ENCODE measurements around the gene MAFG. TPM values are rescaled to one million over a fixed set of nuclear protein-coding genes. Genes with fewer than 3 reads are reported as not detected.

MAFG gene
- total and polyA plus RNA-seq, 9 of the 15 experiments (the other 6 are each of a cell fraction or from before 2014, with no cell fraction given), result 1.1 to 58.1 (median 24.9) TPM

- TF ChIP-seq ZMIZ1 (IDR thresholded peaks at IDR 0.05; ENCODE audit: low read depth in 2 of 2, low read length in 2 of 2) (peak in 1 of 2 experiments; percentile 5; a peak in 1 of 4 replicates), TCF3 (CRISPR knock-in tag; IDR thresholded peaks at IDR 0.05) (no peak; the same call in 1 of the 2 replicates), USF1 (CRISPR knock-in tag; IDR thresholded peaks at IDR 0.05) (no peak), NFE2 (IDR thresholded peaks at IDR 0.05; ENCODE audit: low read depth) (no peak), CBFB (CRISPR knock-in tag; IDR thresholded peaks at IDR 0.05) (no peak), HIVEP1 (CRISPR knock-in tag; IDR thresholded peaks at IDR 0.05) (no peak), ZNF398 (CRISPR knock-in tag; IDR thresholded peaks at IDR 0.05) (no peak), NR2C2 (CRISPR knock-in tag; IDR thresholded peaks at IDR 0.05) (no peak), NR2C2 (tag; IDR thresholded peaks at IDR 0.05) (peak; percentile 43; the same call in 1 of the 2 replicates), ZNF311 (CRISPR knock-in tag; IDR thresholded peaks at IDR 0.05) (no peak), ZNF561 (CRISPR knock-in tag; conservative IDR thresholded peaks at IDR 0.05) (no peak), RERE (CRISPR knock-in tag; IDR thresholded peaks at IDR 0.05; ENCODE audit: borderline replicate concordance) (no peak), CBX1 (IDR thresholded peaks at IDR 0.05; ENCODE audit: low read depth) (no peak), EGR1 (conservative IDR thresholded peaks at IDR 0.05) (no peak)
These were observed 58.8 kb downstream of the MAFG start (continued) for GRCh38 chr17:81868674-81869220.
